ENCODE results near the gene SYVN1.
"Not testable (repeated sequence)": the region's sequence is repeated elsewhere in the genome, so short reads cannot be mapped to it uniquely, and the experiment has no call there.

The SYVN1 gene

GRCh38 chr11:65134240-65134951 is at the start of gene SYVN1:
SYVN1 (minus strand) TSS chr11:65134519; CDS start chr11:65133601, 918 bp downstream.
- peak; percentile 83 for DNase-seq

- no peak for DNase-seq
These were observed 49.0 kb upstream of the SYVN1 start for GRCh38 chr11:65183201-65183891.

GRCh38 chr11:65182258-65183170 is 48.2 kb upstream of the SYVN1 start:
- DNase-seq, result peak; percentile 27

GRCh38 chr11:65181569-65182257 is 47.4 kb upstream of the SYVN1 start, which contains the start of gene CAPN1:
CAPN1 (plus strand) TSS chr11:65181928; CDS start chr11:65182702, 774 bp downstream.
- DNase-seq, result peak; percentile 27

GRCh38 chr11:65180877-65181568 is 46.7 kb upstream of the SYVN1 start:
- peak; percentile 50 for DNase-seq

GRCh38 chr11:65174571-65175010 is 40.3 kb upstream of the SYVN1 start:
- not testable (repeated sequence) for DNase-seq

- no peak for DNase-seq
These were observed 38.3 kb upstream of the SYVN1 start for GRCh38 chr11:65172600-65172999.

GRCh38 chr11:65170058-65170534 is 35.8 kb upstream of the SYVN1 start, which contains the start of gene SPDYC:
SPDYC (plus strand) TSS chr11:65170233; CDS start chr11:65171358, 1,125 bp downstream.
- DNase-seq, result no peak

- DNase-seq, result no peak
These were observed 34.9 kb upstream of the SYVN1 start for GRCh38 chr11:65169164-65169641.

- no peak for DNase-seq
These were observed 33.3 kb upstream of the SYVN1 start for GRCh38 chr11:65167656-65168055.

GRCh38 chr11:65166893-65167292 is 32.6 kb upstream of the SYVN1 start:
- DNase-seq, result no peak

- no peak for DNase-seq
These were observed 31.3 kb upstream of the SYVN1 start for GRCh38 chr11:65165410-65166317.

- DNase-seq, result no peak
These were observed 29.4 kb upstream of the SYVN1 start for GRCh38 chr11:65163684-65164083.

- DNase-seq, result no peak
These were observed 26.3 kb upstream of the SYVN1 start for GRCh38 chr11:65160643-65161042.

GRCh38 chr11:65159012-65159411 is 24.7 kb upstream of the SYVN1 start:
- no peak for DNase-seq

- DNase-seq, result no peak
These were observed 23.0 kb upstream of the SYVN1 start for GRCh38 chr11:65157336-65157735.

- no peak for DNase-seq
These were observed 22.6 kb upstream of the SYVN1 start for GRCh38 chr11:65156926-65157325.

- no peak for DNase-seq
These were observed 21.9 kb upstream of the SYVN1 start for GRCh38 chr11:65156256-65156655.

- no peak for DNase-seq
These were observed 17.8 kb upstream of the SYVN1 start for GRCh38 chr11:65152122-65152521.

GRCh38 chr11:65151331-65151899 is 17.1 kb upstream of the SYVN1 start:
- DNase-seq, result no peak
